Thyroid gland (tissue), 4 donors: Measurements from ENCODE around the gene UNC13D. TPM values are rescaled to one million over a fixed set of nuclear protein-coding genes. Genes with fewer than 3 reads are reported as not detected.

Experiments used
- DNase-seq, 2 donors: peaks; one replicate each; pipeline ENCODE4 v3.0.0-alpha.2; 2019
- H3K27ac ChIP-seq, 3 donors: fragments of 200-600 bp; sonication (generic); 1 replicate in 2 of 3; 2 replicates in 1 of 3; pipeline ENCODE4 v1.5.1; 2016 to 2019; ENCODE audit warnings: mild to moderate bottlenecking in 1 of 3, moderate library complexity in 1 of 3
- H3K27me3 ChIP-seq: fragments of 200-600 bp; sonication (generic); one replicate; pipeline ENCODE4 v1.5.1; 2019
- H3K36me3 ChIP-seq, 2 donors: fragments of 200-600 bp; sonication (generic); one replicate each; pipeline ENCODE4 v1.5.1; 2016 to 2019
- H3K4me1 ChIP-seq, 2 donors: fragments of 200-600 bp; sonication (generic); one replicate each; pipeline ENCODE4 v1.5.1; 2017 to 2019
- H3K4me3 ChIP-seq, 3 donors: fragments of 200-600 bp; sonication (generic); replicated peaks in 1 of 3; 1 replicate in 2 of 3; 2 replicates in 1 of 3; pipeline ENCODE4 v1.5.1; 2016; ENCODE audit warnings: mild to moderate bottlenecking in 1 of 3
- H3K9me3 ChIP-seq: fragments of 200-600 bp; sonication (generic); one replicate; pipeline ENCODE4 v1.5.1; 2017
- CTCF ChIP-seq, 6 experiments: fragments of 200-600 bp in 3 of 6; fragments of 450-650 bp in 3 of 6; sonication (generic) in 3 of 6; IDR thresholded peaks; one replicate each; pipeline ENCODE4 v1.5.1; 2016 to 2019; ENCODE audit warnings: antibody characterized with exemption in 6 of 6, mild to moderate bottlenecking in 2 of 6, inconsistent platforms in 1 of 6, moderate library complexity in 1 of 6
- POLR2A ChIP-seq, 2 donors: fragments of 450-650 bp; IDR thresholded peaks; one replicate each; pipeline ENCODE4 v1.6.1; 2017; ENCODE audit warnings: antibody characterized with exemption in 2 of 2, mild to moderate bottlenecking in 2 of 2, moderate library complexity in 1 of 2
- WGBS, 2 donors: methylation state at CpG; one replicate each; pipeline ENCODE4 v1.1.5; 2017; 5-methylcytosine and 5-hydroxymethylcytosine counted together
- intact Hi-C: fragments of 100-400 bp; cut with DNase I; formaldehyde crosslinking; loops from one replicate; pipeline ENCODE4 v1.15.1; 2023
- total RNA-seq, 4 donors: library from RNA; depleted of rRNA; stranded (reverse); fragments of >200 nt; gene quantifications; one replicate each; pipeline ENCODE4 v1.2.3, GENCODE V29; 2016

Gene UNC13D
- total RNA-seq, 4 donors from 2014 or later = 4.0 to 8.1 (median 5.2) TPM

GRCh38 chr17:75835654-75835987 is 8.6 kb downstream of the UNC13D start:
- Histone ChIP-seq H3K9me3 (no peaks in the 10 kb centered on the region), H3K27me3 (no peaks in the 10 kb centered on the region), H3K36me3 (no peaks in the 10 kb centered on the region), H3K27ac (no peak overlapping the region), H3K4me1 (no peaks in the 10 kb centered on the region), H3K4me3 (no peak overlapping the region)
- no peak for DNase-seq
- WGBS, 2 donors = 65 to 76% methylated on average over 5 of the region's 9 CpGs
- TF ChIP-seq CTCF (IDR thresholded peaks at IDR 0.05) = no peak
- no peak for TF ChIP-seq POLR2A (IDR thresholded peaks at IDR 0.05)
- intact Hi-C loops = no loop called here

- WGBS, 2 donors = 63 to 72% methylated on average over 10 to 15 of the region's 24 CpGs
- H3K36me3 ChIP-seq = no peaks in the 10 kb centered on the region
- no peaks in the 10 kb centered on the region for H3K4me1 ChIP-seq
- H3K9me3 ChIP-seq = no peaks in the 10 kb centered on the region
- no peak overlapping the region for H3K4me3 ChIP-seq
- H3K27ac ChIP-seq = no peak overlapping the region
- intact Hi-C loops = no loop called here
- no peaks in the 10 kb centered on the region for H3K27me3 ChIP-seq
- no peak for DNase-seq
- TF ChIP-seq POLR2A (IDR thresholded peaks at IDR 0.05) (no peak), CTCF (IDR thresholded peaks at IDR 0.05) (no peak)
Observed at GRCh38 chr17:75834928-75835653, 9.1 kb downstream of the UNC13D start.

- TF ChIP-seq CTCF (IDR thresholded peaks at IDR 0.05) = no peak
- no peak for TF ChIP-seq POLR2A (IDR thresholded peaks at IDR 0.05)
- H3K27ac ChIP-seq = no peak overlapping the region
- no peaks in the 10 kb centered on the region for H3K9me3 ChIP-seq
- H3K27me3 ChIP-seq = no peaks in the 10 kb centered on the region
- 92 to 94% methylated on average over 18 to 25 of the region's 25 CpGs for WGBS, 2 donors
- H3K4me3 ChIP-seq = no peak overlapping the region
- DNase-seq = no peak
- H3K36me3 ChIP-seq = no peaks in the 10 kb centered on the region
- no peaks in the 10 kb centered on the region for H3K4me1 ChIP-seq
- intact Hi-C loops = no loop called here
Observed at GRCh38 chr17:75834279-75834920, 9.8 kb downstream of the UNC13D start.

- Histone ChIP-seq H3K4me3 (no peak overlapping the region), H3K27ac (no peak overlapping the region), H3K27me3 (no peaks in the 10 kb centered on the region), H3K36me3 (no peaks in the 10 kb centered on the region), H3K9me3 (no peaks in the 10 kb centered on the region), H3K4me1 (peaks cover 2 to 3% of the 10 kb centered on the region in 2 donors)
- WGBS, 2 donors = 45 to 67% methylated on average over 15 to 18 of the region's 20 CpGs
- intact Hi-C loops = no loop called here
- DNase-seq = no peak
- TF ChIP-seq CTCF (IDR thresholded peaks at IDR 0.05) = no peak
- TF ChIP-seq POLR2A (IDR thresholded peaks at IDR 0.05) = no peak
Observed at GRCh38 chr17:75832652-75833400, 11.4 kb downstream of the UNC13D start.
